GM12878 (cell line): ENCODE results near the gene TXNL1. TPM values are rescaled to one million over a fixed set of nuclear protein-coding genes. Genes with fewer than 3 reads are reported as not detected.

Experiments
- ATAC-seq: fragments of 200-7000 bp; cut with Tn5 transposase; 3 replicates; pipeline ENCODE4 v1.9.1; 2020; ENCODE audit warnings: mild to moderate bottlenecking, moderate library complexity
- BruUV-seq: library from RNA; stranded (reverse); fragments of 400-500 nt; replicated peaks from 2 replicates; lab custom pipeline; 2021; lab: Mats Ljungman, UMichigan
- CTCF ChIA-PET: fragments of 300-600 bp; sonication (Branson Sonifier 250); formaldehyde crosslinking; extraction: SDS; loops from one replicate; lab custom pipeline; 2021; ENCODE audit warnings: inconsistent platforms; lab: Yijun Ruan, JAX
- POLR2A ChIA-PET: fragments of 350-600 bp; formaldehyde crosslinking; extraction: SDS; loops from one replicate; lab custom pipeline; 2021; ENCODE audit warnings: inconsistent platforms; lab: Charles Lee
- RAD21 ChIA-PET: fragments of 300-600 bp; sonication (Branson Sonifier 250); formaldehyde crosslinking; loops from one replicate; lab custom pipeline; 2023; ENCODE audit warnings: antibody characterized with exemption; ENCODE audit not compliant: unreplicated experiment; lab: Charles Lee
- SMC1A ChIA-PET: fragments of 300-600 bp; sonication (Branson Sonifier 250); formaldehyde crosslinking; loops from one replicate; lab custom pipeline; 2023; ENCODE audit not compliant: unreplicated experiment, uncharacterized antibody; lab: Charles Lee
- DNase-seq: peaks from one replicate; pipeline ENCODE4 v3.0.0-alpha.2; 2011; ENCODE audit warnings: low read depth, low spot score
- FAIRE-seq: peaks from 3 replicates; lab custom pipeline; 2011; peaks lifted over from hg19 to GRCh38; lab: Jason Lieb, UNC
- H2AFZ ChIP-seq: 2 replicates; pipeline ENCODE4 v1.6.0; 2011; ENCODE audit warnings: low read depth, low read length, control low read depth; ENCODE audit not compliant: control insufficient read depth
- H3K27ac ChIP-seq: 2 replicates; pipeline ENCODE4 v1.5.1; 2011; ENCODE audit warnings: control low read depth; ENCODE audit not compliant: control insufficient read depth, insufficient read depth
- H3K27me3 ChIP-seq, 2 experiments: replicated peaks in 1 of 2; 2 replicates each; pipeline versions ENCODE4 v1.6.0 to v1.6.1; 2011; ENCODE audit warnings: low read length in 1 of 2; ENCODE audit not compliant: control insufficient read depth in 2 of 2, insufficient read depth in 2 of 2
- H3K36me3 ChIP-seq, 2 experiments: 2 replicates each; pipeline ENCODE4 v1.5.1; 2011; ENCODE audit warnings: low read length in 1 of 2; ENCODE audit not compliant: control insufficient read depth in 2 of 2, insufficient read depth in 2 of 2
- H3K4me1 ChIP-seq: 2 replicates; pipeline ENCODE4 v1.6.1; 2011; ENCODE audit warnings: mild to moderate bottlenecking, low read length, moderate library complexity, mixed read lengths; ENCODE audit not compliant: control insufficient read depth, insufficient read depth
- H3K4me2 ChIP-seq: 2 replicates; pipeline ENCODE4 v1.6.0; 2011; ENCODE audit warnings: control low read depth; ENCODE audit not compliant: control insufficient read depth, insufficient read depth
- H3K4me3 ChIP-seq: fragments of 200-600 bp; sonication (generic); 2 replicates; pipeline ENCODE4 v1.5.1; 2016
- H3K79me2 ChIP-seq: 2 replicates; pipeline ENCODE4 v1.6.0; 2011; ENCODE audit warnings: low read length; ENCODE audit not compliant: control insufficient read depth, insufficient read depth
- H3K9ac ChIP-seq: 2 replicates; pipeline ENCODE4 v1.8.0; 2011; ENCODE audit warnings: low read length, control low read depth, mixed read lengths; ENCODE audit not compliant: control insufficient read depth, insufficient read depth
- H3K9me3 ChIP-seq: replicated peaks from 3 replicates; pipeline ENCODE4 v1.5.1; 2011; ENCODE audit warnings: mild to moderate bottlenecking, low read length; ENCODE audit not compliant: control insufficient read depth, insufficient read depth
- H4K20me1 ChIP-seq: 2 replicates; pipeline ENCODE4 v1.6.0; 2011; ENCODE audit not compliant: control insufficient read depth, insufficient read depth
- ATF7 ChIP-seq: fragments of 450-650 bp; IDR thresholded peaks from 2 replicates; pipeline ENCODE4 v1.6.1; 2016; ENCODE audit warnings: low read depth, mild to moderate bottlenecking
- EZH2 ChIP-seq: IDR thresholded peaks from 2 replicates; pipeline ENCODE4 v1.6.1; 2012; ENCODE audit warnings: low read depth, mild to moderate bottlenecking, control low read depth, inconsistent platforms, low read length, borderline replicate concordance; ENCODE audit not compliant: control insufficient read depth
- JUND ChIP-seq: IDR thresholded peaks from 2 replicates; pipeline ENCODE4 v1.6.1; 2012; ENCODE audit warnings: low read depth, mild to moderate bottlenecking, low read length, improper control_type of control experiment, moderate library complexity
- MXI1 ChIP-seq: fragments of 150-350 bp; IDR thresholded peaks from 2 replicates; pipeline ENCODE4 v1.6.1; 2011; ENCODE audit warnings: low read depth, mild to moderate bottlenecking, inconsistent platforms, low read length, improper control_type of control experiment
- MYB ChIP-seq: fragments of 150-350 bp; IDR thresholded peaks from 2 replicates; pipeline ENCODE4 v1.6.1; 2014; ENCODE audit warnings: mild to moderate bottlenecking, low read depth, low read length, borderline replicate concordance
- NR2F1 ChIP-seq: fragments of 450-650 bp; conservative IDR thresholded peaks from 2 replicates; pipeline ENCODE4 v1.6.1; 2017; ENCODE audit warnings: mild to moderate bottlenecking
- STAT1 ChIP-seq: fragments of 450-650 bp; conservative IDR thresholded peaks from 2 replicates; pipeline ENCODE4 v1.6.1; 2014; ENCODE audit warnings: antibody characterized with exemption, mild to moderate bottlenecking
- ZBED1 ChIP-seq: IDR thresholded peaks from 2 replicates; pipeline ENCODE4 v1.6.1; 2016; ENCODE audit warnings: borderline replicate concordance
- ZBTB40 ChIP-seq: fragments of 450-650 bp; IDR thresholded peaks from 2 replicates; pipeline ENCODE4 v1.6.1; 2016; ENCODE audit warnings: mild to moderate bottlenecking, moderate library complexity, borderline replicate concordance
- WGBS: methylation state at CpG from one replicate; pipeline ENCODE4 v1.1.6; 2016; ENCODE audit warnings: low lambda C conversion rate; ENCODE audit not compliant: insufficient replicate concordance, insufficient coverage; ENCODE audit errors: missing lambda C conversion rate; 5-methylcytosine and 5-hydroxymethylcytosine counted together
- in situ Hi-C: fragments of 300-500 bp; cut with MboI; formaldehyde crosslinking; loops from 9 replicates; pipeline ENCODE4 v1.14.3; 2018; ENCODE audit warnings: mixed read lengths
- intact Hi-C: fragments of 100-400 bp; cut with micrococcal nuclease; formaldehyde crosslinking; loops from one replicate; pipeline ENCODE4 v1.14.2; 2022; ENCODE audit not compliant: unreplicated experiment
- polyA plus RNA-seq, 11 experiments: library from polyadenylated mRNA; depleted of rRNA in 4 of 11; unstranded in 6 of 11; stranded (reverse) in 5 of 11; fragments of >200 nt; fragmentation: Nextera tagmentation in 4 of 11; fragmentation: Illumina TruSeq in 1 of 11; extraction: Ambion mirVana in 4 of 11; extraction: Trizol in 1 of 11; gene quantifications; 1 replicate in 1 of 11; 2 replicates in 10 of 11; pipeline versions ENCODE4 v1.2.1 to v1.2.3, GENCODE V29; 2011 to 2016; ENCODE audit warnings: inconsistent platforms in 2 of 11, missing spikeins in 2 of 11, low read depth in 1 of 11
- total RNA-seq, 4 experiments: library from RNA; depleted of rRNA in 3 of 4; stranded (reverse); fragments of >200 nt in 3 of 4; fragmentation: Illumina TruSeq in 1 of 4; extraction: Trizol in 1 of 4; gene quantifications; 2 replicates each; pipeline versions ENCODE4 v1.2.1 to v1.2.3, GENCODE V29; 2013 to 2021

TXNL1 gene
- total and polyA plus RNA-seq, 10 of the 15 experiments (the other 5 are each of a cell fraction or from before 2014, with no cell fraction given) = 30.9 to 124 (median 71.2) TPM

GRCh38 chr18:56672391-56672790, 34.0 kb upstream of the TXNL1 start:
- no peak for TF ChIP-seq MYB
- TF ChIP-seq STAT1 = no peak
- no peak for TF ChIP-seq JUND
- TF ChIP-seq MXI1 = no peak
- TF ChIP-seq ZBTB40 = no peak
- no peak for TF ChIP-seq NR2F1
- TF ChIP-seq ATF7 = no peak
- no peak for TF ChIP-seq EZH2
- no peak for TF ChIP-seq ZBED1
- in situ Hi-C loops = no loop called here
- Histone ChIP-seq H2AFZ (no peak overlapping the region), H3K4me2 (no peak overlapping the region), H3K79me2 (peaks cover 2% of the 10 kb centered on the region; the same call in 1 of the 2 replicates), H3K36me3 (no peaks in the 10 kb centered on the region; a peak in 2 of 4 replicates), H4K20me1 (no peaks in the 10 kb centered on the region), H3K9ac (no peak overlapping the region), H3K4me1 (peaks cover 7% of the 10 kb centered on the region), H3K27me3 (no peaks in the 10 kb centered on the region), H3K9me3 (no peaks in the 10 kb centered on the region), H3K27ac (no peak overlapping the region), H3K4me3 (no peak overlapping the region)
- intact Hi-C loops = no loop called here
- FAIRE-seq = no peak
- WGBS = 80% methylated on average over 8 of the region's 8 CpGs
- ATAC-seq = no peak
- DNase-seq = no peak
- SMC1A ChIA-PET = no interaction called here
- BruUV-seq = no TSS peak
- CTCF ChIA-PET = no interaction called here
- RAD21 ChIA-PET = no interaction called here
- POLR2A ChIA-PET = no interaction called here
